Measurements from ENCODE around the gene SLC27A5.
"Not testable (repeated sequence)": the region's sequence is repeated elsewhere in the genome, so short reads cannot be mapped to it uniquely, and the experiment has no call there.

SLC27A5 gene

DNA sequence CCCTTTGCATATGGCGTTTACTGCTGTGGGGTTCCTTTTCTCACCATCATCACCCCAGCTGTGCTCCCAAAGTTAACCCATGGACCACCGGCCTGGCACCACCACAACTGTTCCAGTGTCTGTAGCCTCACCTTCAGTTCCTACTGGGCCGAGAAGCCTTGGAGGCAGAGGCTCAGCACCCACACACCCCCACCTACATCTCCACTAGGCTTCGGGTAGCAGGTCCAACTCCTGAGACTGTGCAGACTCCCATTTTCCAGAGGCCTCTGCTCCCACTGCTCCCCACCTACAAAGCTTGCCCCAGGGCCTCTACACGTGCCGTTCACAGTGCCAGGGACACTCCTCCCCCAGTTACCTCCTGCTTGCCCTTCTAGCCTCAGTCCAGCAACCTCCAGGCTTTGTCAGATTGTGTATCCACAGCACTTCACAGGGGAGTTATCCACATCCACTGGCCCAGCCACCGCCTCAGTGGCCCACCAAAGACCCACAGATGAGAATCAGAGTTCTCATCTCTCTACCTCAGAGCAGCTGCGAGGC lies 14.1 kb downstream of the SLC27A5 start:
- no peak for DNase-seq (ENCODE audit: low spot score)

GRCh38 chr19:58492265-58492664 lies 19.5 kb downstream of the SLC27A5 start:
- DNase-seq (ENCODE audit: low spot score) = no peak

GRCh38 chr19:58491393-58491792 lies 20.4 kb downstream of the SLC27A5 start:
- no peak for DNase-seq (ENCODE audit: low spot score)

DNA sequence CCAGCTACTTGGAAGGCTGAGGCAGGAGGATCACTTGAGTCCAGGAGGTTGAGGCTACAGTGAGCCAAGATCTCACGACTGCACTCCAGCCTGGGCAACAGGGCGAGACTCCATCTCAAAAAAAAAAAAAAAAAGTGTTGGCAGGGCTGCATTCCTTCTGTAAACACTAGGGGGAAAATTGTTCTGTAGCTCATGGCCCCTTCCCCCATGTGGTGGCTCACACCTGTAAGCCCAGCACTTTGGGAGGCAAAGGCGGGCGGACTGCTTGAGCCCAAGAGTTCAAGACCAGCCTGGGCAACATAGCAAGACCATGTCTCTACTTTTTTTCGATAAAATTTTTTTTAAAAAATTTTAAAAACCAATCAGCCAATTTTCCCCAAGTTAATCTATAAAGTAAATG lies 27.4 kb downstream of the SLC27A5 start:
- DNase-seq (ENCODE audit: low spot score) = not testable (repeated sequence)

GRCh38 chr19:58483776-58484175 lies 28.0 kb downstream of the SLC27A5 start:
- no peak for DNase-seq (ENCODE audit: low spot score)

DNA sequence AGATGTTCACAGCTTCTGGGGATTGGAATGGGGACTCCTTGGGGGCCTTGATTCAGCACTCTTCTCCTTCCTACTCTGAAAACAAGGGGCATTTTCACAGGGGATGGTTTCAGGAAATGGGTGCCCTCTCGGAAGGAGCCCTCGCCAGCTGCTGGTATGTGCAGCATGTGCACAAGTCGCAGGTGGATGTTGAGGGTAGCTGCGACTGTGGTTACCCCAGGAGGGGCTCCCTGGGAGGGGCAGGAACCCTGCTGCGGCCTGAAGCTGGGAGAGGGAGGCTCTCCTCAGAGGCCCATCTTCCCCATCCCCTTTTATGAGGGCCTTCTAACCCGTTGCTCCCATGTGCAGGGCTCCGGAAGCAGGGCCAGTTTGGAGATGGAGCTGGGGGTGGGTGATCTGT lies 29.4 kb downstream of the SLC27A5 start:
- DNase-seq (ENCODE audit: low spot score) = no peak

GRCh38 chr19:58480831-58481230 lies 31.0 kb downstream of the SLC27A5 start:
- DNase-seq (ENCODE audit: low spot score) = no peak

DNA sequence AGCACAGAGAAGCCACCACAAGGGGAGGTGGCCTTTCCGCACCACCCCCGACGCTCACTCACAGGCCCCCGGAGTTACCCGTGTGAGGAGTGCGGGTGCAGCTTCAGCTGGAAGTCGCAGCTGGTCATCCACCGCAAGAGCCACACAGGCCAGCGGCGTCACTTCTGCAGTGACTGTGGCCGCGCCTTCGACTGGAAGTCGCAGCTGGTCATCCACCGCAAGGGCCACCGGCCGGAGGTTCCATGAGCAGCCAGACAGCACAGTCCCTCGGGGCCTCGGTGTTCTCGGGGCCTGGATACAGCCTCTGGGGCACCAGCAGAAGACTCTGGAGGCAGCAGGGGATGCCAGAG lies 31.3 kb downstream of the SLC27A5 start:
- no peak for DNase-seq (ENCODE audit: low spot score)

GRCh38 chr19:58479736-58480480 lies 31.9 kb downstream of the SLC27A5 start:
- DNase-seq (ENCODE audit: low spot score) = no peak

GRCh38 chr19:58479303-58479702 lies 32.5 kb downstream of the SLC27A5 start:
- no peak for DNase-seq (ENCODE audit: low spot score)

- no peak for DNase-seq (ENCODE audit: low spot score)
Observed at GRCh38 chr19:58477871-58478270, 33.9 kb downstream of the SLC27A5 start.

DNA sequence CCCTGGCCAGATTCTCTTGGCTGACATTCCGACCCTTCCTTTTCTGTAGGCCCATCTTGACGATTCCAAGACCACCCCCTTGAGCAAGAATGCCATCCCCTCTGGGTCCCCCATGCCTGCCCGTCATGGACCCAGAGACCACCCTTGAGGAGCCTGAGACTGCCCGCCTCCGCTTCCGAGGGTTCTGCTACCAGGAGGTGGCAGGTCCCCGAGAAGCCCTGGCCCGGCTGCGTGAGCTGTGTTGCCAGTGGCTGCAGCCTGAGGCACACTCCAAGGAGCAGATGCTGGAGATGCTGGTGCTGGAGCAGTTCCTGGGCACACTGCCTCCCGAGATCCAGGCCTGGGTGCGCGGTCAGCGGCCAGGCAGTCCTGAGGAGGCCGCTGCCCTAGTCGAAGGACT lies 34.7 kb downstream of the SLC27A5 start:
- no peak for DNase-seq (ENCODE audit: low spot score)

- DNase-seq (ENCODE audit: low spot score) = no peak
Observed at GRCh38 chr19:58476498-58477015, 35.2 kb downstream of the SLC27A5 start.

GRCh38 chr19:58475714-58476497 lies 35.9 kb downstream of the SLC27A5 start, which contains the start of gene ZNF446:
Gene ZNF446, plus strand, starts transcription at chr19:58476352. Its CDS starts 867 bp downstream, at chr19:58477219.
- DNase-seq (ENCODE audit: low spot score) = peak; percentile 95

DNA sequence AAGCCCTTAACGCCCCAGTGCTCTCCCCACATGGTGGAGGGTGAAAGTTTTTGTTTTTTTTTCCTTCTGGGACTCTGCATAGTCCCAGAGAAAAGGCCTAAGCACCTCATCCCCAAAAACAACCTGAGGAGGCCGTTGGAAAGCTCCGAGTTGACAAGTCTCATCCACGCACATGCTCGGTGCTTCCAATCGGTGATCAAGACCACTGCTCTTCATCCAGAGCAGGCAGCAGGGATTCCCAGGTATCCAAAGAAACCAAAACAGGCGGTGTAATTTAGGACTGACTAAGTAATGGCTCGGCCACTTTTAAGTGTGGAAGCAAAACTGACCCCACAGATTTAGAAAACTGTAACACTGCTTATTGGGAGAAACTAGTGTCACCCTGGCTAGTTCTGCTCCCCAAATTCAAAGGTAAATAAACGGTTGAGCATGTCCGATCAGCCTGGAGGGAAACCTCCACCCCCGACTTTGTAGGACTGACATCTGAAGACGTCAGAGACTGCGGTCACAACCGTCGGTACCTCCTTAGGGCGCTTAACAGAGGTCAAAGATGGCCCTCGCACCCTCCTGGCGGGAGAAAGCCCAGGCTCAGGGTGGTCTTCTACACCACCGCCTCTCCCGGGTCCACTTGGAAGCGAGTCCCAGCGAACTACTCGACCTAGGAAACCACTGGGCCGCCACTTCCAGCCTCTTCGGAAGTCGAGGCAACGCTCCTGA lies 36.6 kb downstream of the SLC27A5 start:
- DNase-seq (ENCODE audit: low spot score) = no peak

DNA sequence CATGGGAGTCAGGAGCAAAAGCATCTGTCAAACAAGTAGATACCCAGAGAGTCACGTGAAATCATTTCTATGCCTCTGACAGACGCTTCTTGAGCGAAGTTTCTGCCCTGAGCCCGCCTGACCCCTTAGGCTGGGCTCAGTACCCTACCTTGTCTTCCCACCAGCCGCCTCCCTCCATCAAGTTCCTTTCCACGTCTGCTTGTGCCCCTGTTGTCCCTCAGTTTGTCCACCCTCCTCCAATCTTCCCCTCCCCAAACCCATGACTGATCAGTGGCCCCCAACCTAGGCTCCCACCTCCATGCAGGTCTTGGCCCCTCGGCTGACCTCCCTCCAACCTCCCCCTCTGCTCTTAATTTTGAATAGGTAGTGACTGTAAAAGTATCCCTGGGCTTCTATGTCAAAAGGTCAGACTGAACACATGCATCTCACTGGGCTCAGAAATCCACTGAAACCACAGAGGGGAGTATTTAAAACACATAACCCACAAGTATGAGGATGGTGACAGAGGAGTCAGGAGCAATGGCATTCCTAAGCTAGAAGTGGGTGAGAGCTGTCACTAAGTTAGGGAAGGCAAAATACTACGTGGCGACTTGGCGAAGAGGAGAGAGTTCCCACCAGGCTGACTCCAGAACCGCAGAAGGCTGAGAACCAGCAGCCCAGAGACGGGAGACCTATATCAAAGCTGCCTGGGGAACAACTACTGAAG lies 37.3 kb downstream of the SLC27A5 start:
- DNase-seq (ENCODE audit: low spot score) = no peak

DNA sequence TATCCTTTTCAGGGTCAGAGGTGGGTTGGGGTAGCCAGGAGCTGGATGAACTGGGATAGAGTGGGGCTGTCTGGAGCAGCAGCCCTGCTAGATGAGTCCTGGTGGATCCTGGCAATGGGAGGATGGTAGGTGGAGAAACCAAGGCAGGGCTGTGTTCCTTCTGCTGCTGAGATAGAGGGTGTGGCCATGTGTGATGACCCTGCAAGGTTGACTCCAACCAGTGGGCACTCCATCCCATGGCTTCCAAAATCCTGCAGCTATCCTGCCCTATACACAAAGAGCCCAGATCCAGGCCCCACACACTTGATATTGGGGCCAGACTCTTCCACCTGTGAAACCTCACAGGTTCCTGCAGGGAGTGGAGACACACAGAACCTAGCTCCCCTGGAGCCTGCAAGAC lies 38.0 kb downstream of the SLC27A5 start:
- no peak for DNase-seq (ENCODE audit: low spot score)

DNA sequence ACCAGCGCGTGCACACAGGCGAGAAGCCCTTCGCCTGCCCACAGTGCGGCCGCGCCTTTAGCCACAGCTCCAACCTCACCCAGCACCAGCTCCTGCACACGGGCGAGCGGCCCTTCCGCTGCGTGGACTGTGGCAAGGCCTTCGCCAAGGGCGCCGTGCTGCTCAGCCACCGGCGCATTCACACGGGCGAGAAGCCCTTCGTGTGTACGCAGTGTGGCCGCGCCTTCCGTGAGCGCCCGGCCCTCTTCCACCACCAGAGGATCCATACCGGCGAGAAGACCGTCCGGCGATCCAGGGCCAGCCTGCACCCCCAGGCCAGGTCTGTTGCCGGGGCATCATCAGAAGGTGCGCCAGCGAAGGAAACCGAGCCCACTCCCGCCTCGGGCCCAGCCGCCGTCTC lies 40.1 kb downstream of the SLC27A5 start:
- DNase-seq (ENCODE audit: low spot score) = no peak

DNA sequence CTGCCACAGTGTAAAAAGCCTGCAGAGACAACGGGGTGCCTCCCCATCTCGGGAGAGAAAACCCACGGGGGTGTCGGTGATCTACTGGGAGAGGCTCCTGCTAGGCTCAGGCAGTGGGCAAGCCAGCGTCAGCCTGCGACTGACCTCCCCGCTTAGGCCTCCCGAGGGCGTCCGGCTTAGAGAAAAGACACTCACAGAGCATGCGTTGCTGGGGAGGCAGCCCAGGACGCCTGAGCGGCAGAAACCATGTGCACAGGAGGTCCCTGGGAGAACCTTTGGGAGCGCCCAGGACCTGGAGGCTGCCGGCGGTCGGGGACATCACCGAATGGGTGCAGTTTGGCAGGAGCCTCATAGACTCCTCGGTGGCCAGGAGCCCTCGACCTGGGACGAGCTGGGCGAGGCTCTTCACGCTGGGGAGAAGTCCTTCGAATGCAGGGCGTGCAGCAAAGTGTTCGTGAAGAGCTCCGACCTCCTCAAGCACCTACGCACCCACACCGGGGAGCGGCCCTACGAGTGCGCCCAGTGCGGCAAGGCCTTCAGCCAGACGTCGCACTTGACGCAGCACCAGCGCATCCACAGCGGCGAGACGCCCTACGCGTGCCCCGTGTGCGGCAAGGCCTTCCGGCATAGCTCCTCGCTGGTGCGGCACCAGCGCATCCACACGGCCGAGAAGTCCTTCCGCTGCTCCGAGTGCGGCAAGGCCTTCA lies 40.8 kb downstream of the SLC27A5 start:
- DNase-seq (ENCODE audit: low spot score) = not testable (repeated sequence)

DNA sequence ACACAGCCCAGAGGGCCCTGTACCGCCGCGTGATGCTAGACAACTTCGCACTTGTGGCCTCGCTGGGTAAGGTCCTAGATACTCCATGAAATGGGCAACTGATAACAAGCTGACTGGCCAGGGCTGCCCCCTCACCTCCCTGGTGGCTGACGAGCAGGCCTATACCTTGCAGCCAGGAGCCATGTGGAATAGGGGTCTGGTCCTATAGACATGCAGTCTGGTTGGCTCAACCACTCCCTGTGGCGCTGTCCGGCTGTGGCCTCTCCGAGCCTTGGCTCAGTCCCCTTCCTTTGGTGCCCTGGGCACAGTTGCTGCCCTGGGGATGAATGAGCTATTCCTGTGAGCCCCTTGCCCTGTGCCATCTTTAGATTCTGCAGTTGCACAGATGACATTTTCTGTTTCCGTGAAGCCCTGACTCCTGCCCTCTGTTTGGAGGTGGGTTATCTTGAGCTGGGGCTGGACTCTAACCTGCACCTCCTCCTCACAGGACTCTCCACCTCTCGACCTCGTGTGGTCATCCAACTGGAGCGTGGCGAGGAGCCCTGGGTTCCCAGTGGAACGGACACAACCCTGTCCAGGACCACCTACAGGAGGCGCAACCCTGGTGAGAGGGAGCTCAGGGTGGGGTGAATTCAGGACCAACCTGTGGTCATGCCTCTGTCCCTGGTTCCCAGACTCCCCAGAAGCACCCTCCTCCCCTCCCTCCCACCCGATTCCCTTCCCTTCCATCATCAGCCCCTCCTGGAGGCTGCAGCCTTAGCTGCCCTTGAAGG lies 42.4 kb downstream of the SLC27A5 start:
- no peak for DNase-seq (ENCODE audit: low spot score)
